Measurements from ENCODE around the gene IL1RL1. TPM values are rescaled to one million over a fixed set of nuclear protein-coding genes. Genes with fewer than 3 reads are reported as not detected.

The IL1RL1 gene
- total RNA-seq, 1 experiment from 2014 or later = not detected

- Histone ChIP-seq H3K4me1 (ENCODE audit: low read length) (no peaks in the 10 kb centered on the region), H3K9me3 (ENCODE audit: low read length) (no peaks in the 10 kb centered on the region), H2AFZ (ENCODE audit: low read length) (no peak overlapping the region), H4K20me1 (ENCODE audit: insufficient read depth, low read depth, low read length) (no peaks in the 10 kb centered on the region), H3K9ac (ENCODE audit: low read length) (no peak overlapping the region), H3K9me2 (replicated peaks; ENCODE audit: insufficient read depth, low read length) (no peaks in the 10 kb centered on the region), H3K27me3 (ENCODE audit: low read length) (no peaks in the 10 kb centered on the region), H3K27ac (ENCODE audit: low read length) (no peak overlapping the region), H3K79me2 (ENCODE audit: low read length) (no peaks in the 10 kb centered on the region), H3K4me2 (ENCODE audit: low read depth, low read length, poor library complexity, severe bottlenecking) (no peak overlapping the region), H3K4me3 (ENCODE audit: low read length) (no peak overlapping the region), H3K36me3 (ENCODE audit: insufficient read depth, low read length) (no peaks in the 10 kb centered on the region)
- DNase-seq = no peak
Observed at GRCh38 chr2:102273619-102274211, 37.6 kb upstream of the IL1RL1 start.

- Histone ChIP-seq H3K9me3 (ENCODE audit: low read length) (no peaks in the 10 kb centered on the region), H3K9ac (ENCODE audit: low read length) (no peak overlapping the region), H3K36me3 (ENCODE audit: insufficient read depth, low read length) (no peaks in the 10 kb centered on the region), H3K4me2 (ENCODE audit: low read depth, low read length, poor library complexity, severe bottlenecking) (no peak overlapping the region), H3K4me1 (ENCODE audit: low read length) (no peaks in the 10 kb centered on the region), H3K27me3 (ENCODE audit: low read length) (no peaks in the 10 kb centered on the region), H4K20me1 (ENCODE audit: insufficient read depth, low read depth, low read length) (no peaks in the 10 kb centered on the region), H3K27ac (ENCODE audit: low read length) (no peak overlapping the region), H3K4me3 (ENCODE audit: low read length) (no peak overlapping the region), H2AFZ (ENCODE audit: low read length) (no peak overlapping the region), H3K79me2 (ENCODE audit: low read length) (no peaks in the 10 kb centered on the region), H3K9me2 (replicated peaks; ENCODE audit: insufficient read depth, low read length) (no peaks in the 10 kb centered on the region)
- DNase-seq = no peak
Observed at GRCh38 chr2:102276549-102277201, 34.7 kb upstream of the IL1RL1 start.

- Histone ChIP-seq H3K4me2 (ENCODE audit: low read depth, low read length, poor library complexity, severe bottlenecking) (no peak overlapping the region), H3K9me2 (replicated peaks; ENCODE audit: insufficient read depth, low read length) (no peaks in the 10 kb centered on the region), H3K4me1 (ENCODE audit: low read length) (no peaks in the 10 kb centered on the region), H2AFZ (ENCODE audit: low read length) (no peak overlapping the region), H3K9me3 (ENCODE audit: low read length) (no peaks in the 10 kb centered on the region), H3K27me3 (ENCODE audit: low read length) (no peaks in the 10 kb centered on the region), H3K36me3 (ENCODE audit: insufficient read depth, low read length) (no peaks in the 10 kb centered on the region), H4K20me1 (ENCODE audit: insufficient read depth, low read depth, low read length) (no peaks in the 10 kb centered on the region), H3K4me3 (ENCODE audit: low read length) (no peak overlapping the region), H3K27ac (ENCODE audit: low read length) (no peak overlapping the region), H3K9ac (ENCODE audit: low read length) (no peak overlapping the region), H3K79me2 (ENCODE audit: low read length) (no peaks in the 10 kb centered on the region)
- no peak for DNase-seq
Observed at GRCh38 chr2:102277202-102277700, 34.1 kb upstream of the IL1RL1 start.

GRCh38 chr2:102278720-102279390, 32.5 kb upstream of the IL1RL1 start:
- Histone ChIP-seq H3K27me3 (ENCODE audit: low read length) (no peaks in the 10 kb centered on the region), H3K9ac (ENCODE audit: low read length) (no peak overlapping the region), H3K4me2 (ENCODE audit: low read depth, low read length, poor library complexity, severe bottlenecking) (no peak overlapping the region), H3K4me3 (ENCODE audit: low read length) (no peak overlapping the region), H2AFZ (ENCODE audit: low read length) (no peak overlapping the region), H3K36me3 (ENCODE audit: insufficient read depth, low read length) (no peaks in the 10 kb centered on the region), H3K27ac (ENCODE audit: low read length) (no peak overlapping the region), H4K20me1 (ENCODE audit: insufficient read depth, low read depth, low read length) (no peaks in the 10 kb centered on the region), H3K9me2 (replicated peaks; ENCODE audit: insufficient read depth, low read length) (no peaks in the 10 kb centered on the region), H3K79me2 (ENCODE audit: low read length) (no peaks in the 10 kb centered on the region), H3K4me1 (ENCODE audit: low read length) (no peaks in the 10 kb centered on the region), H3K9me3 (ENCODE audit: low read length) (no peaks in the 10 kb centered on the region)
- no peak for DNase-seq

GRCh38 chr2:102279391-102279735, 32.0 kb upstream of the IL1RL1 start:
- Histone ChIP-seq H3K79me2 (ENCODE audit: low read length) (no peaks in the 10 kb centered on the region), H2AFZ (ENCODE audit: low read length) (no peak overlapping the region), H3K27ac (ENCODE audit: low read length) (no peak overlapping the region), H3K9me3 (ENCODE audit: low read length) (no peaks in the 10 kb centered on the region), H3K4me3 (ENCODE audit: low read length) (no peak overlapping the region), H3K4me2 (ENCODE audit: low read depth, low read length, poor library complexity, severe bottlenecking) (no peak overlapping the region), H3K27me3 (ENCODE audit: low read length) (no peaks in the 10 kb centered on the region), H3K9ac (ENCODE audit: low read length) (no peak overlapping the region), H3K9me2 (replicated peaks; ENCODE audit: insufficient read depth, low read length) (no peaks in the 10 kb centered on the region), H4K20me1 (ENCODE audit: insufficient read depth, low read depth, low read length) (no peaks in the 10 kb centered on the region), H3K36me3 (ENCODE audit: insufficient read depth, low read length) (no peaks in the 10 kb centered on the region), H3K4me1 (ENCODE audit: low read length) (no peaks in the 10 kb centered on the region)
- DNase-seq = no peak

- H3K36me3 ChIP-seq (ENCODE audit: insufficient read depth, low read length) = no peaks in the 10 kb centered on the region
- H3K9me3 ChIP-seq (ENCODE audit: low read length) = no peaks in the 10 kb centered on the region
- no peaks in the 10 kb centered on the region for H3K9me2 ChIP-seq (replicated peaks; ENCODE audit: insufficient read depth, low read length)
- H3K79me2 ChIP-seq (ENCODE audit: low read length) = no peaks in the 10 kb centered on the region
- no peaks in the 10 kb centered on the region for H3K4me1 ChIP-seq (ENCODE audit: low read length)
- no peak for DNase-seq
- H4K20me1 ChIP-seq (ENCODE audit: insufficient read depth, low read depth, low read length) = no peaks in the 10 kb centered on the region
- no peak overlapping the region for H2AFZ ChIP-seq (ENCODE audit: low read length)
- H3K27me3 ChIP-seq (ENCODE audit: low read length) = no peaks in the 10 kb centered on the region
- H3K4me3 ChIP-seq (ENCODE audit: low read length) = no peak overlapping the region
- H3K27ac ChIP-seq (ENCODE audit: low read length) = no peak overlapping the region
- H3K4me2 ChIP-seq (ENCODE audit: low read depth, low read length, poor library complexity, severe bottlenecking) = no peak overlapping the region
- no peak overlapping the region for H3K9ac ChIP-seq (ENCODE audit: low read length)
Observed at GRCh38 chr2:102282678-102283091, 28.7 kb upstream of the IL1RL1 start.

- no peaks in the 10 kb centered on the region for H3K4me1 ChIP-seq (ENCODE audit: low read length)
- H3K9ac ChIP-seq (ENCODE audit: low read length) = no peak overlapping the region
- no peaks in the 10 kb centered on the region for H3K9me3 ChIP-seq (ENCODE audit: low read length)
- no peak overlapping the region for H3K4me2 ChIP-seq (ENCODE audit: low read depth, low read length, poor library complexity, severe bottlenecking)
- H3K27ac ChIP-seq (ENCODE audit: low read length) = no peak overlapping the region
- no peaks in the 10 kb centered on the region for H3K36me3 ChIP-seq (ENCODE audit: insufficient read depth, low read length)
- H3K9me2 ChIP-seq (replicated peaks; ENCODE audit: insufficient read depth, low read length) = no peaks in the 10 kb centered on the region
- no peak overlapping the region for H3K4me3 ChIP-seq (ENCODE audit: low read length)
- H3K27me3 ChIP-seq (ENCODE audit: low read length) = no peaks in the 10 kb centered on the region
- H4K20me1 ChIP-seq (ENCODE audit: insufficient read depth, low read depth, low read length) = no peaks in the 10 kb centered on the region
- no peaks in the 10 kb centered on the region for H3K79me2 ChIP-seq (ENCODE audit: low read length)
- DNase-seq = no peak
- no peak overlapping the region for H2AFZ ChIP-seq (ENCODE audit: low read length)
Observed at GRCh38 chr2:102283996-102284395, 27.4 kb upstream of the IL1RL1 start.

- DNase-seq = no peak
- no peaks in the 10 kb centered on the region for H3K36me3 ChIP-seq (ENCODE audit: insufficient read depth, low read length)
- no peaks in the 10 kb centered on the region for H3K9me3 ChIP-seq (ENCODE audit: low read length)
- no peaks in the 10 kb centered on the region for H3K4me1 ChIP-seq (ENCODE audit: low read length)
- no peak overlapping the region for H3K9ac ChIP-seq (ENCODE audit: low read length)
- no peak overlapping the region for H3K4me3 ChIP-seq (ENCODE audit: low read length)
- H3K4me2 ChIP-seq (ENCODE audit: low read depth, low read length, poor library complexity, severe bottlenecking) = no peak overlapping the region
- no peaks in the 10 kb centered on the region for H3K9me2 ChIP-seq (replicated peaks; ENCODE audit: insufficient read depth, low read length)
- no peaks in the 10 kb centered on the region for H3K79me2 ChIP-seq (ENCODE audit: low read length)
- H2AFZ ChIP-seq (ENCODE audit: low read length) = no peak overlapping the region
- H4K20me1 ChIP-seq (ENCODE audit: insufficient read depth, low read depth, low read length) = no peaks in the 10 kb centered on the region
- H3K27me3 ChIP-seq (ENCODE audit: low read length) = no peaks in the 10 kb centered on the region
- H3K27ac ChIP-seq (ENCODE audit: low read length) = no peak overlapping the region
Observed at GRCh38 chr2:102284611-102285010, 26.8 kb upstream of the IL1RL1 start.
